ENCODE data around the gene NLRC5.
"Not testable (repeated sequence)": the region's sequence is repeated elsewhere in the genome, so short reads cannot be mapped to it uniquely, and the experiment has no call there.

The NLRC5 gene

GRCh38 chr16:57053206-57053605 lies 63.8 kb downstream of the NLRC5 start:
- no peak for DNase-seq

- no peak for DNase-seq
These were observed 65.0 kb downstream of the NLRC5 start for GRCh38 chr16:57054338-57054737.

GRCh38 chr16:57054771-57055170 lies 65.4 kb downstream of the NLRC5 start:
- DNase-seq: no peak

DNA sequence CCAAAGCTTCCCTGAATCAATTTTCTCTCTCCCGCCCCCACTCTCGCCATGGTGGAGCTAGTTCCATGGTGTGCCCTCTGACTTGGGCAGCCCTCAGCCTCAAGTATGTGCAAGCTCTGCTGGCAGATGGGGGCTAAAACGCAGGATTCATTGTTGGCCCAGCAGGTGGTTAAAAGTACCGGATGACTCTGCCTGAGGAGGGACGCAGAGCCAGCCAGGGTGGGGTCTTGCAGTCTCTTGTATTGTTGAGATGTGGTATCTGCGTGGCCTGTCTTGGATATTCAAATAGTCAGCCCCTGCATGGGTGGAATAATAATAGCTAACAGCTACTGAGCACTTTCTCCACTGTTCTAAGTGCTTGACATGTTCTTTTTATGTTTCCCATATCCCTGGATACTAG lies 66.3 kb downstream of the NLRC5 start:
- no peak for DNase-seq

DNA sequence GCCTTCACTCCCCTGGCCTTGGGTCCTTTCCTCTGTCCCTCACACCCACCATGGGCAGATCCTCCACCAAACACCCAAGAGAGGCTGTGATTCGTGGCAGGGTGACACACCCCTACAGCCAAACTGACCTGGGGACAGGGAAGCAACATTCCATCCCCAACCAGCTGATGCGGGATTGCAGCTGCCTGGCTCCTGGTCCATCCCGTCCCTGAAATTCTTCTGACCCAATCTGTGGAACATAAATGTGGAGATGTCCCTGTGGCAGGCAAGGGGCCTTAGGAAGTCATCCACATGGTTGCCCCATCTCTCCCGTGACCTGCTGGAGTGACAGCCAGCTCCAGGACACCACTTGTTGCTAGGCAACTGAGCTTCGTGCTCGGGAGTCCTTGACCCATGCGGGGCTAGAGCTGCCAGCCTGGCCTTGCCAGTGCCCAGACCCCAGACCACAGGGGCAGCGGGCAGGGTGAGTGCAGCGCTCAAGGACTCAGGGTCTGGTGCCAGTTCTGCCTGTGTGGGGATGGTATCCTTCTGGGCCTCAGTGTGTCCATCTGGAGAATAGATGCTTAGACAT lies 69.0 kb downstream of the NLRC5 start:
- no peak for DNase-seq

DNA sequence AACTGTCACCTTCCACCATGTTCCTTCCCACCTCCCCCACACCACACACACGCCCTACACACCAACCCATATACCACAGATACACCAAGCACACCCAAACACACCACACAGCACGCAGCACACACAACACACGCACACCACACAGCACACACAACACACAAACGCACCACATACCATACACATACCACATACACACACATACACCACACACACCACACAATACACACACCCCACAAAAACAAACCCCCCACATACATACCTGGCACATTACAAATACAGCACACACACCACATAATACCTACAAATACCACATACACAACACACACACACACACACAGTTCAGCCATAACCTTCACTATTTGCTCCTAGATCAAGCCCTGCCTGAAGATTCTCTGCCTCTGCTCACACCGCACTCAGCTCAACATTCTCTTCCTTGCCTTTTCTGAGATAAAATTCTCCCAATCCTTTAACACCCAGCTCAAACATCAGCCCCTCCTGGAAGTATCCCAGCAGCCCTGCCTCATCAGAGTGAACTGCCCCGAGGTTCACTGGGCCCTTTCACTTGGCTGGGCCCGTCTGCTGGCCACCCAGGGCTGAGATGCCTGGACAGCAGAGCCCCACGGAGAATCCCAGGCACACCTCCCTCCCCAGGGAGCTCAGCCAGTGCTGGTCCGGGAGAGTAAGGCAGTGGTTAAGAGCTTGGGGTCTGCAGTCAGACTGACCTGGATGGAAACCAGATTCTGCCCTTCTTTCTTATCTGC lies 71.1 kb downstream of the NLRC5 start:
- no peak for DNase-seq

- DNase-seq: no peak
These were observed 71.9 kb downstream of the NLRC5 start for GRCh38 chr16:57061084-57061905.

- no peak for DNase-seq
These were observed 73.0 kb downstream of the NLRC5 start for GRCh38 chr16:57062329-57062728.

- not testable (repeated sequence) for DNase-seq
These were observed 73.8 kb downstream of the NLRC5 start for GRCh38 chr16:57063189-57063588.

DNA sequence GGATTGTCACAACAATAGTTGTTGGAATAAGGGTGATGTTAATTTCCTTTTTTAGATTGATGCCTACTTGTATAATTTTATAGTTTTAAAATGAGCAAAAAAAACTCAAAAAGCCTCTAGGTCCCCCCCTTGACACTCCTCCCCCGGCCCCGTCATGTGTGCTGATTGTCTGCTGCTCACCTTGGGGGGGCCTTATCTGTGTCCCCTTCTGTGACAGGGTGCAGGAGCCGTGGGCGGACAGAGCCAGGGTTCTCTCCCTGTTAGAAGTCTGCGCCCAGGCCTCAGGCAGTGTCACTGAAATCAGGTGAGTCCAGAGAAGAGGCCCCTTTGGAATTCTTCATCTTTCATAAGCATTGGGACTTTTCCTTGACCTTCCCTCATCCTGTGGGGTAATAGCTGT lies 75.6 kb downstream of the NLRC5 start:
- DNase-seq: no peak

GRCh38 chr16:57066625-57067024 lies 77.3 kb downstream of the NLRC5 start:
- DNase-seq: no peak

DNA sequence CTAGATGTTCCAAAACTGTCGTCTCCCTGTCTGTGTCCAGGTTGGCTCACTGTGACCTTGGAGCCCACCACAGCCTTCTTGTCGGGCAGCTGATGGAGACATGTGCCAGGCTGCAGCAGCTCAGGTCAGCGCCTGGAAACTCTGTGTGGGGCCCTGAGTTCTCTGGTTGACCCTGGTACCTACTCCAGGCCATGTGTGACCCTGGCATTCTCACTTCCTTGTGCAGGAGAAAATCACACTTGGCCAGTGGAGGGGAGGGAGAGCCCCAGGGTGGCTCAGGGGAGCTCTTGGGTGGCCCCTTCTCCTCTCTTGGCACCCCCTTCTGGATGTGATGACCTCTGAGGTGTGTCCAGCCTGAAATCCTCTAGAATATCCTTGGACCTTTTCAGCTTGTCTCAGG lies 78.0 kb downstream of the NLRC5 start:
- no peak for DNase-seq

- no peak for DNase-seq
These were observed 79.7 kb downstream of the NLRC5 start for GRCh38 chr16:57069053-57069452.

DNA sequence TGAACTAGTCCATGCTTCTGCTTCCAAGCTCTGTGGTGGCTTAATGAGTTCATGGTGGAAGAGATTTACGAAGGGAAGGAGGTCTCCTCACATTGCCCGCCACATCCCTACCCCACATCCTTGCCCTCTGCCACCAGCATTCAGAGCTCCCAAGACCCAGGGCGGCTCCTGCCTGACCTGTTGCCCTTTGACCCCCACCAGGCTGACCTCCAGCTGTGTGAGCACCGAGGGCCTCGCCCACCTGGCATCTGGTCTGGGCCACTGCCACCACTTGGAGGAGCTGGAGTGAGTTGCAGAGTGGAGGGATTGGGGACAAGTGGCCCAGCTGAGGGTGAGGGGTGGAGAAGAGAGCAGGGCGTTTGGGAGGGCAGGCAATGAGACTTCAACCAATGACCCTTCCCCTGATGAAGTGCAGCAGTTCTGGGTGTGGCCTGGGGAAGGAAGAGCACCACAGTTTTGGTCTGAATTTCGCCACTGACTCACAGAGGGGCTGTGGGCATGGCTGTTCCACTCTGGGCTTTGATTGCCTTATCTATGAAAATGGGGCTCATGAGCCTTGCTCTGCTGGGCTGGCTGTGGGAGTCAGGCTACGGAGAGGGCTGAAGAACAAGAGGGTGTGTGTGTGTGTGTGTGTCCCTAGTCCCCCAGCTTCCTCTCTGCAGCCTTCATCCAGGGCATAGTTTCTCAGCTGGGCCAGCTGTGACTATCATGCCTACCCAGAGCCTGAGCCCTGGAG lies 80.4 kb downstream of the NLRC5 start:
- no peak for DNase-seq

DNA sequence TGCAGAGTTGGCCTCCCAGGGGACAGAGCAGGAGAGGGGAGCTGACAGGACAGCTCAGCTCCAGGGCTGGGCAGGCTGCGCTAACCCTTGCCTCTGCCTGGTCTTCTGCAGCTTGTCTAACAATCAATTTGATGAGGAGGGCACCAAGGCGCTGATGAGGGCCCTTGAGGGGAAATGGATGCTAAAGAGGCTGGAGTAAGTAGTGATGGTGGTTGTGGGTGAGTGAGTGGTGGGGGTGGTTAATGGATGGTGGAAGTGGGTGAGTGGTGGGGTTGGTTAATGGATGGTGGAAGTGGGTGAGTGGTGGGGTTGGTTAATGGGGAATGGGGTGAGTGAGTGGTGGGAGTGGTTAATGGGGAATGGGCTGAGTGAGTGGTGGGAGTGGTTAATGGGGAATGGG lies 81.1 kb downstream of the NLRC5 start:
- DNase-seq: peak; percentile 7

- DNase-seq: not testable (repeated sequence)
These were observed 81.8 kb downstream of the NLRC5 start for GRCh38 chr16:57071081-57071732.

DNA sequence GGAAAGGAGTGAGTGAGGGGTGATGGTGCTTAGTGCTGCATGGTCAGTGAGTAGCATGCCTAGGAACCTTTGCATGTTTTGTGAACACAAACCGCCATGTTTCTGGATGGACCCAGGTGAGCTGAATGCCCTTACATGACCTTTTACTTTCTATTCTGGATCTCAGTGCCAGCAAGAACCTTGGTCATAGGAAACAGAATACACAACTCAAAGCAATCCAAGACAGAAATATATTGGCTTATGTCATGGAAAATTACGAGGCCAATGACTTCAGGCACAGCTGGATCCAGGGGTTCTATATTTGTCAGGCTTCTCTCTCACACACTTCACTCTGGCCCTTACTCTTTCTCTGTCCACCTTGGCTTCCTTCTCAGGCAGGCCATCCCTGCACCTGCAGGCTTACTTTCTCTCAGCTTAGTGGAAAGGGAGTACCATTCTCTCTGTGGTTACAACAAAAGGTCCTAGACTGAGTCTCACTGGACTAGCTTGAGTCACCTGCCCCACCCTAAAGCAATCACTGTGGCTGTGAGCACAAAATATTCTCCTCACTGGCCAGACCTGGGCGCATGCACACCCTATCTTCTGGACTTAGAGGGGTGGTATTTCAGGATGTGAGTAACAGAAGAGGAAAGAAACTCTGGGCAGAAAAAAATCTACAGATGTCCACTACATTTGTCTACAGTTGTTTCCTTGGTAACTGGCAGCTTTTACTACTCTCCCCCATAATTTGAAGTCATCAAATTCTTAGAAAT lies 82.7 kb downstream of the NLRC5 start:
- no peak for DNase-seq

- no peak for DNase-seq
These were observed 83.4 kb downstream of the NLRC5 start for GRCh38 chr16:57072616-57073275.

DNA sequence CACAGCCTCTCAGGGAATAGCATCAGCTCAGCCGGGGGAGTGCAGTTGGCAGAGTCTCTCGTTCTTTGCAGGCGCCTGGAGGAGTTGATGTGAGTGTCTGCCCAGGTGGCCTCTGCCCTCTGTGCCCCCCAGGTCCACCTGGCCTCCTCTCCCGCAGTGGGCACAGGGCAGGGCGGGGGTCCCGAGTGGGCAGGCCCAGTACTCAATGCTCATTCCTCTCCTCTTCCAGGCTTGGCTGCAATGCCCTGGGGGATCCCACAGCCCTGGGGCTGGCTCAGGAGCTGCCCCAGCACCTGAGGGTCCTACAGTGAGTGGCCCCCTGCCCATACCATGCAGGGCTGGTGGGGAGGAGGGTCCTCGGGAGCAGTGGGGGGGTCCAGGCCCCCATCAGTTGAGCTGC lies 88.4 kb downstream of the NLRC5 start:
- DNase-seq: no peak

- no peak for DNase-seq
These were observed 92.4 kb downstream of the NLRC5 start for GRCh38 chr16:57081744-57082143.

GRCh38 chr16:57082664-57083063 lies 93.3 kb downstream of the NLRC5 start:
- no peak for DNase-seq
